Activated CD4-positive, alpha-beta T cell treated with anti-CD3 and anti-CD28 coated beads for 4 hours (primary cell): ENCODE results near the gene PRRC2B.

Source experiments
- DNase-seq, 2 donors: peaks; one replicate each; pipeline ENCODE4 v3.0.0-alpha.2; 2020

Gene PRRC2B

GRCh38 chr9:131473891-131474290 lies 80.0 kb downstream of the PRRC2B start:
- no peak for DNase-seq

GRCh38 chr9:131474711-131475110 lies 80.8 kb downstream of the PRRC2B start:
- no peak for DNase-seq

GRCh38 chr9:131475111-131475955 lies 81.4 kb downstream of the PRRC2B start:
- no peak for DNase-seq

GRCh38 chr9:131475956-131476776 lies 82.3 kb downstream of the PRRC2B start:
- DNase-seq = no peak

GRCh38 chr9:131476777-131477345 lies 83.0 kb downstream of the PRRC2B start:
- no peak for DNase-seq

GRCh38 chr9:131477367-131477766 lies 83.5 kb downstream of the PRRC2B start:
- DNase-seq = no peak

- DNase-seq = no peak
Measured at GRCh38 chr9:131477816-131478419, 84.0 kb downstream of the PRRC2B start.

GRCh38 chr9:131478421-131478868 lies 84.6 kb downstream of the PRRC2B start:
- DNase-seq = peak; percentile 52 to 63

GRCh38 chr9:131478911-131479310 lies 85.0 kb downstream of the PRRC2B start:
- no peak for DNase-seq

GRCh38 chr9:131480258-131480657 lies 86.4 kb downstream of the PRRC2B start:
- DNase-seq = no peak

- DNase-seq = no peak
Measured at GRCh38 chr9:131481441-131482342, 87.8 kb downstream of the PRRC2B start.

GRCh38 chr9:131482343-131483006 lies 88.6 kb downstream of the PRRC2B start:
- DNase-seq = no peak

GRCh38 chr9:131483319-131484050 lies 89.6 kb downstream of the PRRC2B start:
- DNase-seq = no peak

GRCh38 chr9:131484051-131484445 lies 90.2 kb downstream of the PRRC2B start:
- no peak for DNase-seq

GRCh38 chr9:131484560-131485185 lies 90.8 kb downstream of the PRRC2B start:
- no peak for DNase-seq

GRCh38 chr9:131485206-131485605 lies 91.3 kb downstream of the PRRC2B start:
- no peak for DNase-seq

GRCh38 chr9:131485728-131486422 lies 92.0 kb downstream of the PRRC2B start:
- no peak for DNase-seq

GRCh38 chr9:131487001-131487400 lies 93.1 kb downstream of the PRRC2B start:
- DNase-seq = no peak

GRCh38 chr9:131487621-131488031 lies 93.7 kb downstream of the PRRC2B start:
- no peak for DNase-seq

GRCh38 chr9:131490514-131490913 lies 96.6 kb downstream of the PRRC2B start:
- DNase-seq = no peak
